ENCODE measurements around the gene ATP5F1A.
"Not testable (repeated sequence)": the region's sequence is repeated elsewhere in the genome, so short reads cannot be mapped to it uniquely, and the experiment has no call there.

ATP5F1A gene

DNA sequence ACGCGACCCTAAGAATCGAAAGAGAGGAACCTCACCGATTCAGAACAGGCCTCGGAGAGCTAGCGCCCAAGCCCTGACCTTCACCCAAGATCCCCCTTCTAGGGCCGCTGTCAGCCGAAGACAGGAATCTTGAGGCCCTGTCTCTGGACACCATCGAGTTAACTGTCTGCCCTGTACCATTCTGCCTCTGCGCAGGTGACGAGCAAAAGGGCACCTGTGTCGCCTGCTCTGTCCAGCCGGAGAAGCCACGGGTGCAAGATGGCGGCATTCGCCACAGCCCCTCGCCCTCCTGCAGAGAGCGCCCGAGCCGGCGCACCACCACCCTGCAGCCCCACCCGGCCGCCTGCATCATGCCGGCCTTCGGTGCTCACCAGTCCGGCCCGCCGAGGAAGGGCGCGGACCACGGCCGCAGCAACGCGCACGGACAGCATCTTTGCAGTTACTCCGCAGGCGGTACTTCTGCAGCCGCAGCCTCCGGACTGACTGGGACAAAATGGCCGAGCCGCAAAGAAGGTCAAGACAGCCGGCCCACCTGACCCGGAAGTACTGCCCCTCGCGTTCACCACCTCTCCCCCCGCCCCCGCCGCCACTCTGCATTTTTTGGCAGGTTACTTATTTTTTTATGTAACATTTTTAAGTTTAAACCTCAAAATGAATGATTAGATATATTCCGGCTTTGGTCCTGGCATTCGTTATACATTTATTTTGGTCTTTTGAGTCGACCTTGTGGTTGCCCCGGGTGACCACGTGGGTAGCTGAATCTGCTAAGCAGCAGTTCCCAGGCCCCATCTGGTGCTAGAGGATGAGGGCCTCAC, at the start of gene ATP5F1A:
TSS of gene ATP5F1A (minus strand) at position 496 of the 815 bp plus-strand sequence. CDS start at position 431, 65 bp downstream.
- peak; percentile 84 for DNase-seq

DNA sequence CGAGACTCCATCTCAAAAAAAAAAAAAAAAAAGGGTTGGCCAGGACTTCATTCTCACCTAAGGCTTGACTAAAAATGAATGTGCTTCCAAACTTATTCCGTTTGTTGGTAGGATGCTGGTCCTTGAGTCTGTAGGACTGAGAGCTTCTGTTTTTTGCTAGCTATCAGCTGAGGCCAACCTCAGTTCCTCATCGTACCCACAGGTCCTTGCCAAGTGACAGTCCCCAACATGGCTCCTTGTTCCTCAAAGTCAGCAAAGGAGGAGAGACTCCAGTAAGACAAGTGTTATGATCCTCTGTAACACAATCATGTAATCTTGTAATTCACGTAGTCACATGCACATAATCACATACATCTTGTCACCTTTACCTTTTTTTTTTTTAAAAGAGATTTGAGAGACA, 43.1 kb upstream of the ATP5F1A start:
- DNase-seq = no peak

GRCh38 chr18:46140173-46140572, 42.1 kb upstream of the ATP5F1A start:
- no peak for DNase-seq

DNA sequence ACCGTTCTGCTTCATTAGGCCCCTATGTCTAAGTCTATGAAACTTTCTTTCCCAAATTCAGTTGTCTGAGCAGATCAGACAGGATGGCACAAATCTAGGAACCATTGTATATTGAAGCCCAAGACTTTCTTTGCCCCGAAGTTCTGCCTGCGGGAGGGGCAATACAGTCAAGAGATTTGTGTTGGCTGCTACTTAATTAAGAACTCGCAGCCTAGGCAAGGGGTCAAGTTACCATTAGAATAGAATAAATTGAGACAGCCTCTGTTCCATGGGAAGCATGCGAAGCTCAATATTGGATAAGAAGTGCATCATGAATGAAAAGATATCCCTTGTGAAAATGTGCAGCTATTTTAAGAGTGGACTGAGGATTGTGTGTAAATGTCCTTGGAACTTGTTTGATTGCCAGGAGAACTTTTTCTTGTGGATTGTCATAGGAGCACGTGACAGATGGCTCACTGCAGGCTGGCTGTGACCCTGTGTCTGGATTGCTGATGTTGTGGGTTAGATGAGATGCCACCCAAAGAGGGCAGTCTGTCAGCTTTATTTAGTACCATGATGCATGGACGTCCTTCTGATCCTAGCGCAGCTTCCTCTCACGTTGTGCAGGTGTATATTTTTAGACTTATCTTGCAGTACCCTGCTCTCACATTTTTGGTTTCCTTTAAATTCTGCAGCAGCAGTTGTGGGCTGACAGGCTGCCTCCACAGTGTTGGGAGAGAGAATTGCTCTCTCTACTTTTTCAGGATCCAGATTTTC, 37.0 kb upstream of the ATP5F1A start:
- no peak for DNase-seq

DNA sequence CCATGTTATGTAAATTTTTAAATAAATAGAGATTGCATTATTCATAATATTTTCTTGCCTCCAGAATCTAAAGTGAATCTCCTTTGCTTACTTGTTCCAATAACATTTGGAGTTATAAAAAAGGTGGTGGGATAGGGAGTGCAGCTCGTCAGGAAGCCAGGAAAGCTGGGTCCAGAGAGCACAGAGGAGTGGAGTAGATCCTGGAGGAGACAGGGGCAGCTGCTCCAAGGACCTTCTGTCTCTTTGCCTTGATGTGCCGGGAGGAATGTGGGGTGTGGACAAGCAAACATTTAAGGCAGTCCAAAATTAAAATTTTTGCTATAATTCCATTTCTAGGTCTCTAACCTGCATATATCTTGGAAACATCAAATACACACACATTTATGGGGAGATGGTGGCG, 35.4 kb upstream of the ATP5F1A start:
- no peak for DNase-seq

DNA sequence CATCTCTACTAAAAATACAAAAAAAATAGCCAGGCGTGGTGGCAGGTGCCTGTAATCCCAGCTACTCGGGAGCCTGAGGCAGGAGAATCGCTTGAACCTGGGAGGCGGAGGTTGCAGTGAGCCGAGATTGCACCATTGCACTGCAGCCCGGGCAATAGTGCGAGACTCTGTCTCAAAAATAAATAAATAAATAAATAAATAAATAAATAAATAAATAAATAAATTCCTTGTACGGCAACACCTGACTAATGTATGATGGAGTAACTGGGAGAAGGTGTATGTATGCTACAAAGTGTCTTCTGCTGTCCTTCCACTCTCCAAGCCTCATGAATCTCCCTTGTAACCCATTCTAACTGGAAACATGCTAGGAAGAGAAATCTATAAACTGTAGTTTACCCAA, 32.5 kb upstream of the ATP5F1A start:
- DNase-seq = not testable (repeated sequence)

- DNase-seq = no peak
Measured at GRCh38 chr18:46130061-46130460, 32.0 kb upstream of the ATP5F1A start.

DNA sequence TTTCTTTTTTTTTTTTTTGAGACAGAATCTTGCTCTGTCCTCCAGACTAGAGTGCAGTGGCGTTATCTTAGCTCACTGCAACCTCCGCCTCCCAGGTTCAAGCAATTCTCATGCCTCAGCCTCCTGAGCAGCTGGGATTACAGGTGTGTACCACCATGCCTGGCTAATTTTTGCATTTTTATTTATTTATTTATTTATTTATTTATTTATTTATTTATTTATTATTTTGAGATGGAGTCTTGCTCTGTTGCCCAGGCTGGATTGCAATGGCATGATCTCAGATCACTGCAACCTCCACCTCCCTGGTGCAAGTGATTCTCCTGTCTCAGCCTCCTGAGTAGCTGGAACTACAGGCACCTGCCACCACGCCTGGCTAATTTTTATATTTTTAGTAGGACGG, 28.5 kb upstream of the ATP5F1A start:
- not testable (repeated sequence) for DNase-seq

- no peak for DNase-seq
Measured at GRCh38 chr18:46113751-46114150, 15.7 kb upstream of the ATP5F1A start.

DNA sequence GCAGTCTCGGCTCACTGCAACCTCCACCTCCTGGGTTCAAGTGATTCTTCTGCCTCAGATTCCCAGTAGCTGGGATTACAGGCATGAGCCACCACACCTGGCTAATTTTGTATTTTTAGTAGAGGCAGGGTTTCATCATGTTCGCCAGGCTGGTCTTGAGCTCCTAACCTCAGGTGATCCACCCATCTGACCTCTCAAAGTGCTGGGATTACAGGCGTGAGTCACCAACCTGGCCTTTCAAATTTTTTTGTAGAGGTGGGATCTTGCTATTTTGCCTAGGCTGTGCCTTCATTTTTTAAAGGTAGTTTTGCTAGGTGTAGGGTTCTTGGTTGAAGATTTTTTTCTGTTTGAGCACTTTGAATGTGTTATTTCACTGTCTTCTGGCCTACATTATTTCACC, 12.3 kb upstream of the ATP5F1A start:
- DNase-seq = no peak

GRCh38 chr18:46109386-46109785, 11.3 kb upstream of the ATP5F1A start:
- DNase-seq = no peak

- peak; percentile 80 for DNase-seq
Measured at GRCh38 chr18:46104128-46104911, 6.2 kb upstream of the ATP5F1A start, which contains the start of gene HAUS1. HAUS1 (plus strand) TSS chr18:46104385; CDS start chr18:46104412, 27 bp downstream.

- DNase-seq = no peak
Measured at GRCh38 chr18:46099463-46099862, 1.4 kb upstream of the ATP5F1A start.

DNA sequence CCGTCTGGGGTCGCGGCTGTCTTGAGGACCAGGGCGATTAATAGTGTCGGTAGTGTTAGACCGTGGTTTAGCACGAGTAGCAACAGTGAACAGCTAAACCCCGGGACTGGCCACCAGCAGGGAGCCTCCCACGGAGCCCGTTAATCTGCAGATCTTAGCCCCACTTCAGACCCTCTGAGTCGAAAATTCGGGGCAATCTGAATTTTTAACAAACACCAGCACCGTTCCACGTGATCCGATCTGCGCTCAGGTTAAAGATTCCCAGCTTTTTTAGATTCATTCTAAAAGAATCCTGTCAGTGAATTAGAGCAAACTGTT, 479 bp upstream of the ATP5F1A start:
- no peak for DNase-seq

DNA sequence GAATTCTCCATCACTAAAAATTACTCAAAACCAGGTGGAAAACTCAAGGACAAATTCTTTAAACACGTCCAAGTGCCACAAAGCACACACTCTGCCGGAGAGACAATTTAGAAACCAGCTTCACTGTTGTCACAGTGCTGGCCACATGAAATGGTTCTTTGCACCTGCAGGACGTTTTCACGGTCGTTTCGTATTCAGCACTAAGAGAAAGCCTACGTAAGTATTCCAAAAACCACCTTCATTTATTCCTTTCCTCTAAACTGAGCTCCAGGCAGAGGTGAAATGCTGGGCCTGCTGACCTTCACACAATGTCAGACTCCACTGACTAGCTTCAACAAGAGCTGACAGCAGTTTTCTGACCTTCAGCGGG, 680 bp downstream of the ATP5F1A start:
- DNase-seq = no peak

- no peak for DNase-seq
Measured at GRCh38 chr18:46096651-46097300, 1.3 kb downstream of the ATP5F1A start.

DNA sequence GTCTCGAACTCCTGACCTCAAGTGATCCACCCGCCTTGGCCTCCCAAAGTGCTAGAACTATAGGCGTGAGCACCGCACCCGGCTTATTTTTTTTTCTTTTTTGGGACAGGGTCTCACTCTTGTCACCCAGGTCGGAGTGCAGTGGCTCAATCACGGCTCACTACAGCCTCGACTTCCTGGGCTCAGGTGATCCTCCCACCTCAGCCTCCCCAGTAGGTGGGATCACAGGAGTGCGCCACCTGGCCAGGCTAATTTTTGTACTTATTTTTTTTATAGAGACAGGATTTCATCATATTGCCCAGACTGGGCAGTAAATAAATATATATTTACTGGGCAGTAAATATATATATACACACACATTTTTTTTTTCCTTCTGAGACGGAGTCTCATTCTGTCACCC, 2.6 kb downstream of the ATP5F1A start:
- DNase-seq = no peak

- DNase-seq = not testable (repeated sequence)
Measured at GRCh38 chr18:46088501-46088900, 9.6 kb downstream of the ATP5F1A start.

DNA sequence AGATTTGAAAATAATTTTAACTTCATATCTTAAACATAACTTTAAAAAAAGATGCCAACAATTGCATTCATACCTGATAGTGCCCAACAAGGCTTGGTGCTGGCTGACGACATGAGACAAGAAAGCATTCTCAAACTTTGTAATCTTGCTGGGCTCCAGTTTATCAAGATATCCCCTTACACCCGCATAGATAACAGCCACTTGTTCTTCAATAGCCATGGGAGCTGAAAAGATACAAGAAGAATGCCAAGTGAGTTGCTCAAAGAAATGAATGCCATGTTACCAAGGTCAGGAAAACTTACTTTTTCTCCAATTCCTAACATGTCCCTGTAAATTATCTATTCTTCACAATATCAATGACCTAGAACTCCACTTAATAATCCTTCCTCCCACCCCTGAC, 13.7 kb downstream of the ATP5F1A start:
- no peak for DNase-seq

DNA sequence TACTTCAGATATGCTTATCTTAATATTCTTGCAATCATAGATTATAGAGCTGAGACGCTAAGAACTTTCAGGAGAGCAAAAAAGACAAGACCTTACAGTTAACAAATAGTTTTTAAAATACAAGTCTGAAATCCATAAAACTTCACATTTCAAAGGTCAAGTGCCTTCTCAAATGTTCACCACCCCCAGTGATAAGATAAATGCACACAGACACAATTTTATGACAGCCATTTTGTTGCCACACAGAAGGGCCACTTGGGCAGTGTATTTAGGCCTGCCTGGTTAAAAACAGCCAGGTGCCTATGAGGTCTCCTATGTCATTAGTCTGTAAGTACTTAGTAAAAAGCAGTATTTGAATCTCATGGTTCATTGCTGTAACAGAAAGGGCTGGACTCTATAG, 17.9 kb downstream of the ATP5F1A start:
- DNase-seq = no peak

DNA sequence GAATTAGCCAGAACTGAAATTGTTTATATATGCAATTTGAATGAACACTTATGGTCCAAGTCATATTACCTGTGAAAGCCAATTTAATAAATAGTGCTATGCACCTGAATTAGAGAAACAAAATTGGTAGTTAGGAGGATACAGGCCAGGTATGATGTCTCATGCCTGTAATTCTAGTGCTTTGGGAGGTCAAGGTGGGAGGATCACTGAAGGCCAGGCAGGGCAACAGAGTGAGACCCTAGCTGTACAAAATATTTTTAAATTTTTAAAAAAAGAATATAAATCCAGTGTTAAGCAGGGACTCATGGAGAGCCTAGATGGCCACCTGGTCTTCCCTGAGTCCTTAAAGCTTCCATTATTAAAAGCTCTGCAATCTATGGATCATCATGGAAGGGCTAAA, 18.8 kb downstream of the ATP5F1A start:
- no peak for DNase-seq

- no peak for DNase-seq
Measured at GRCh38 chr18:46073474-46074331, 24.4 kb downstream of the ATP5F1A start.

Data from activated CD4-positive, CD25-positive, alpha-beta regulatory T cell treated with anti-CD3 and anti-CD28 coated beads, Interleukin-2, amount 50 U/mL, for 72 hours (primary cell).